Esophagus muscularis mucosa (tissue), 4 donors: ENCODE measurements around the gene ADAM8. TPM values are rescaled to one million over a fixed set of nuclear protein-coding genes. Genes with fewer than 3 reads are reported as not detected.

Source experiments
- DNase-seq: peaks from one replicate; pipeline ENCODE4 v3.0.0-alpha.2; 2017; ENCODE audit errors: extremely low spot score
- H3K27ac ChIP-seq, 4 donors: fragments of 200-600 bp; sonication (generic); replicated peaks in 1 of 4; 1 replicate in 3 of 4; 2 replicates in 1 of 4; pipeline ENCODE4 v1.5.1; 2016 to 2019; ENCODE audit warnings: mild to moderate bottlenecking in 1 of 4
- H3K27me3 ChIP-seq, 4 donors: fragments of 200-600 bp; sonication (generic); one replicate each; pipeline versions ENCODE4 v1.5.1 to v1.6.0; 2016 to 2019
- H3K36me3 ChIP-seq, 4 donors: fragments of 200-600 bp; sonication (generic); one replicate each; pipeline ENCODE4 v1.5.1; 2016 to 2019
- H3K4me1 ChIP-seq, 4 donors: fragments of 200-600 bp; sonication (generic); one replicate each; pipeline ENCODE4 v1.5.1; 2016 to 2019
- H3K4me3 ChIP-seq, 4 donors: fragments of 200-600 bp; sonication (generic); 1 replicate in 2 of 4; 2 replicates in 2 of 4; pipeline ENCODE4 v1.5.1; 2016 to 2019; ENCODE audit warnings: mild to moderate bottlenecking in 4 of 4, moderate library complexity in 1 of 4
- H3K9me3 ChIP-seq, 4 donors: fragments of 200-600 bp; sonication (generic); 1 replicate in 3 of 4; 2 replicates in 1 of 4; pipeline ENCODE4 v1.5.1; 2016 to 2019
- CTCF ChIP-seq, 3 experiments: fragments of 200-600 bp in 2 of 3; fragments of 450-650 bp in 1 of 3; sonication (generic) in 2 of 3; IDR thresholded peaks; one replicate each; pipeline ENCODE4 v1.5.1; 2017 to 2019; ENCODE audit warnings: antibody characterized with exemption in 3 of 3, mild to moderate bottlenecking in 2 of 3, moderate library complexity in 1 of 3
- EP300 ChIP-seq: sonication (generic); formaldehyde crosslinking; IDR thresholded peaks from one replicate; pipeline ENCODE4 v1.6.1; 2017; ENCODE audit warnings: antibody characterized with exemption
- POLR2A ChIP-seq: fragments of 450-650 bp; IDR thresholded peaks from one replicate; pipeline ENCODE4 v1.6.1; 2017; ENCODE audit warnings: antibody characterized with exemption, moderate library complexity, mild to moderate bottlenecking, low read depth
- POLR2AphosphoS5 ChIP-seq, 2 donors: sonication (generic); formaldehyde crosslinking; IDR thresholded peaks; one replicate each; pipeline ENCODE4 v1.6.1; 2017; ENCODE audit warnings: antibody characterized with exemption in 2 of 2
- WGBS: methylation state at CpG from one replicate; pipeline ENCODE4 v1.1.5; 2018; 5-methylcytosine and 5-hydroxymethylcytosine counted together
- intact Hi-C: fragments of 100-400 bp; cut with DNase I; formaldehyde crosslinking; loops from one replicate; pipeline ENCODE4 v1.15.1; 2023
- total RNA-seq, 4 donors: library from RNA; depleted of rRNA; stranded (reverse); fragments of >200 nt; gene quantifications; one replicate each; pipeline versions ENCODE4 v1.1.0 to v1.2.1, GENCODE V29; 2016

The ADAM8 gene
- total RNA-seq, 4 donors from 2014 or later = 1.2 to 8.9 (median 2.3) TPM

DNA sequence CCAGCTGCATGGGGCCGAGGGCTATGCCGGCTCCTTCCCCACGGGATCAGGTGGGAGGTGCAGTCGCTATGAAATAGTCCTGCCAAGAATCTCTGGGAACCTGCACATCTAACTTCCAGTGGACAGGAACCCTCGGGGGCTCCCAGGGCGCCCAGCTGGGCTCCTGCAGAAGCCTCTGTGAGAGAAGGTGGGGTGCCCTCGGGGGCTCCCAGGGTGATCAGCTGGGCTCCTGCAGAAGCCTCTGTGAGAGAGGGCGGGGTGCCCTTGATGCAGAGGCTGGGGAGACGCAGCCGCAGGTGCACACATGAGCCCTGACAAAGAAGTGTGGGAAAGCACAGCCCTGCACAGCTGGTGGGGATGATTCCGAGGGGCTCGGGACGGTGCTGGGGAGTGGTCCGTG lies 33.1 kb downstream of the ADAM8 start:
- H3K27ac ChIP-seq = no peak overlapping the region
- no peaks in the 10 kb centered on the region for H3K9me3 ChIP-seq
- no peak overlapping the region for H3K4me3 ChIP-seq
- no peak for TF ChIP-seq CTCF (IDR thresholded peaks at IDR 0.05)
- TF ChIP-seq EP300 = no peak
- no peak for TF ChIP-seq POLR2AphosphoS5 (IDR thresholded peaks at IDR 0.05)
- TF ChIP-seq POLR2A = no peak
- H3K36me3 ChIP-seq = no peaks in the 10 kb centered on the region
- intact Hi-C loops = no loop called here
- DNase-seq = no peak
- peaks cover 0 to 99% (median 8%) of the 10 kb centered on the region in 4 donors for H3K27me3 ChIP-seq
- no peaks in the 10 kb centered on the region for H3K4me1 ChIP-seq
- WGBS = 68% methylated on average over 14 of the region's 14 CpGs

DNA sequence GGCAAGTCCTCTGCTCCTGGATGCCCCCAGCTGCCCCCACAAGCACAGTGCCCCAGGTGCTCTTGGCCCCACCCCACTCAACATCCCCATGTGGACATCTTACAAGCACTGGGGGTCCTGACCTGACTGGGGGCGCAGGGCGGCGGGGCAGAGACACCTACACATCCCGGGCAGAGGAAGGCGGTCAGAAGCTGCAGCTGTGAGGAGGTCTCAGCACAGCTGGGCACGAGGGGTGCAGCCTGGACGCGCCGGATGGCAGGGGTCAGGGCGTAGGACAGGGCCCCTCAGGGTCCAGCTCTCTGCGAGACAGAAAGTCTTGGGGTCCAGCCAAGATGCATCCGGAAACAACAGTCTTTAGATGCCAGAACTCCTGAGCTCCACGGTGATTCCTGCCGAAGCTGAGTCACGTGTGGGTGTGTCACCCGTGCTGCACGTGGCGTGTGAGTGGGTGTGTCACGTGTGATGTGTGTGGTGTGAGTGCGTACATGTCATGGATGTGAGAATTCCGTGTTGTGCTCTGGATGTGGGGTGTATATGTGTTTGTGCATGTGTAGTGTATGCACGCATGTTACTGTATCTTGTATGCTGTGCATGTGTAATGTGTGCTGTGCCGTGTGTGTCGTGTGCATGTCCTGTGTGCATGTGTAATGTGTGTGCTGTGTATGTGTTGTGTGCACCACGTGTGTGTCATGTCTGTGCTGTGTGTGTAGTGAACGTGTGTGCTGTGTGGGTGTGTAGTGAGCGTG lies 33.9 kb downstream of the ADAM8 start:
- intact Hi-C loops = no loop called here
- no peaks in the 10 kb centered on the region for H3K36me3 ChIP-seq
- H3K27me3 ChIP-seq = peaks cover 0 to 99% (median 15%) of the 10 kb centered on the region in 4 donors
- no peak overlapping the region for H3K27ac ChIP-seq
- peaks cover 0 to 8% (median 4%) of the 10 kb centered on the region in 4 donors for H3K4me1 ChIP-seq
- WGBS = 76% methylated on average over 26 of the region's 27 CpGs
- no peak for TF ChIP-seq POLR2AphosphoS5 (IDR thresholded peaks at IDR 0.05)
- no peak for TF ChIP-seq EP300
- TF ChIP-seq CTCF (IDR thresholded peaks at IDR 0.05) = no peak
- no peak for TF ChIP-seq POLR2A
- no peaks in the 10 kb centered on the region for H3K9me3 ChIP-seq
- no peak overlapping the region for H3K4me3 ChIP-seq
- no peak for DNase-seq

DNA sequence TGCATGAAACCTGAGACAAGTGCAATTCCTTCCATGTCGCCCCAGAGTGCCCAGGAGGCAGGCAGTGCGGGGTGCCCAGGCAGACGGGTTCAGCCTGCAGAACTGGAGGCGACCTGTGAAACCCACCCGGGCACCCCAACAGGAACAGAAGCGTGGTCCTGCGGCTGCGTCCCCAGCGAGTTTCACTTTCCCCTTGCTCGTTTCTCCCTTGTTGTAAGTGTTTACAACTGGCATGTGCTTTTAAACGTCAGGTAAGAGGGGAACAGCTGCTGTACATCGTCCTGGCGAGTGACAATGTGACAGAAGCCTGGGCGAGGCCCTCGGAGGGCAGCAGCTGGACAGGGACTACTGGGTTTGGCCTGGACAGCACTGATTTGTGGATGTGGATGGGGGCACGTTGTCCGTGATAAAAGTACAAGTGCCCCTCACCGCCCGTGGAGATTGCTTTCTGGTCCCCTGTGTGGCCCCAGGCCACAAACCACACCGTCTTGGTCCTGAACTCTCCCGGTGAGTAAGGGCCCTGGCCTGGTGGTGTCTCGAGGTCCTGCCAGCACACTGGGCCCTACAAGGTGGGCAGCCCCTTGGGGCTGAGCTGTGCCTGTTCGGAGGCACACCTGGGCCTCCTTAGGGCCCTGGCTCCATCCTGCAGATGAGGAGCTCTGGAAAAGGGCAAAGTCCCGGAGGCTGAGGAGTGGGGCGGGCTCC lies 35.0 kb downstream of the ADAM8 start:
- Histone ChIP-seq H3K9me3 (no peaks in the 10 kb centered on the region), H3K4me3 (peak overlapping the region in 1 of 4 donors; percentile 32), H3K27me3 (peaks cover 0 to 99% (median 19%) of the 10 kb centered on the region in 4 donors), H3K36me3 (no peaks in the 10 kb centered on the region), H3K4me1 (peaks cover 6 to 19% (median 15%) of the 10 kb centered on the region in 4 donors), H3K27ac (no peak overlapping the region)
- intact Hi-C loops = no loop called here
- TF ChIP-seq POLR2A = no peak
- TF ChIP-seq EP300 = no peak
- TF ChIP-seq POLR2AphosphoS5 (IDR thresholded peaks at IDR 0.05) = no peak
- no peak for TF ChIP-seq CTCF (IDR thresholded peaks at IDR 0.05)
- no peak for DNase-seq
- WGBS = 64% methylated on average over 10 of the region's 25 CpGs

DNA sequence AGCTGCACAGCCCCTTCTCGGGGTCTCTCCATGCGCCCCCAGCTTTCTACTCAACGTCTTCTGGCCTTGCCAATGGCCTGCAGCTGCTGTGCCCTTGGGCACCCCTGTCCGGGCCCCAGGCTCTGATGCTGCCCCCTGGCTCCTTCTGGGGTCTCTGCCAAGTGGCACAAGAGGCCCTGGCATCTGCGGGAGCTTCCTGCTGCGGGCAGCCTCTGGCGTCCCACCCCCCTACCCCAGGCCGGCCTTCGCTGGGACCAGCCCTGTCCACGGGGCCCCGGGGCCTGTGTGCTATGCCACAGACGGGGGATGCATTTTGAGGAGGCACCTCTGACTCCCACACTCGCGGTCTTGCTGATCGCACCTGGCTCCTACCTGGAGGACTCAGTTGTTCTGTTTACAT lies 36.7 kb downstream of the ADAM8 start:
- Histone ChIP-seq H3K4me3 (no peak overlapping the region), H3K27me3 (peaks cover 0 to 99% (median 31%) of the 10 kb centered on the region in 4 donors), H3K36me3 (no peaks in the 10 kb centered on the region), H3K27ac (no peak overlapping the region), H3K9me3 (no peaks in the 10 kb centered on the region), H3K4me1 (peaks cover 6 to 35% (median 31%) of the 10 kb centered on the region in 4 donors)
- intact Hi-C loops = no loop called here
- DNase-seq = no peak
- TF ChIP-seq POLR2AphosphoS5 (IDR thresholded peaks at IDR 0.05) = no peak
- no peak for TF ChIP-seq EP300
- no peak for TF ChIP-seq POLR2A
- TF ChIP-seq CTCF (IDR thresholded peaks at IDR 0.05) = no peak
- WGBS = 91% methylated on average over 14 of the region's 15 CpGs
